Stimulated activated naive CD4-positive, alpha-beta T cell (primary cell): ENCODE measurements around the gene ZNF385D.

ENCODE experiments used
- DNase-seq, 6 experiments: peaks; one replicate each; lab custom pipeline; 2025; lab: John Stamatoyannopoulos, UW

ZNF385D gene

DNA sequence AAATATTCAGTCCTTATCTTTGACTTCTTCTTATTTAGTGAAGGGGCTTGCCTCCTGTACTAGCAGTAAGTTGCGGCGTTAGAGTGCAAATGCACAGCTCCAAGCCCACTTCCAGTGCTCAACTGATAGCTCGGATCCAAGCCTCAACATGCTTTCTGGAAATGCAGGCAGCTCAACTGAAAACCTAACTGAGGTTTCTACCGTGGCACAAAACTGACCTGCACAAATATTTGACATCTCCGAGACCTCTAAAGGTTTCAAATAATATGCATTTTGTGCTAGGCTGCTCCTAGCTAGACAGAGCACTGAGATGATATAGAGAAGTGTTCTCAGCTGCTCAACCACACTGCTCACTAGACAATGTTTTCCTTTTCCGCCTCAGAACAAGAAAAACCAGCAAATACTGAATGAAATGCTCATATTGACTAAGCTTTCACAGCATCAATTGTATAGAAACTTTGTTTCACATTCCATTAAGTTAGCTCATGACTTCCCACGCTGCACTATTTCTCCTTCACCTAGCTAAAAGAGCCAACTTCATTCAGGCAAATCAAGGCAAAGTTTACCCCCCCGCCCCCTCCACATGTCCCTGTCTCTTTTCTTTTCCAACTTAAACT lies 822 bp downstream of the ZNF385D start:
- no peak for DNase-seq

- DNase-seq = no peak
Observed at GRCh38 chr3:21747966-21748555, 2.9 kb downstream of the ZNF385D start.

- DNase-seq = no peak
Observed at GRCh38 chr3:21747376-21747775, 3.6 kb downstream of the ZNF385D start.

DNA sequence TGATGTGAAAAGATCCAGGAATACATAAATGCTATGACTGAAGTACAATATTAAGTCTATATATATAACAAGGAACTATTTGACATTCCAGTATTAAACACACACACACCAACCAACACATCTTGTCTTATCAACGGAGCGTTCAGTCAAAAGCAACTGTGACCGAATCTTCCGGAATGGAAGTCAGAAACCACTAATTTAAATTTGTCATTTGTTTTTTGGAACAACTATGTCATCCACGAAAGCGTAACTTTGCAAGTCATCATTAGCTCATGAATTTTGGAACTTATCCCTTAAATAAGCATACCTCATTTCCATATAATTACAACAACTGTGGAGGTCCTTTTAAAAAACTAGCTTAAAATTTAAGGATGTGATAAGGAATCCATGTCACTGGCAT lies 5.0 kb downstream of the ZNF385D start:
- no peak for DNase-seq

- DNase-seq = no peak
Observed at GRCh38 chr3:21744793-21745192, 6.2 kb downstream of the ZNF385D start.

GRCh38 chr3:21738935-21739702 lies 11.9 kb downstream of the ZNF385D start:
- DNase-seq = no peak

DNA sequence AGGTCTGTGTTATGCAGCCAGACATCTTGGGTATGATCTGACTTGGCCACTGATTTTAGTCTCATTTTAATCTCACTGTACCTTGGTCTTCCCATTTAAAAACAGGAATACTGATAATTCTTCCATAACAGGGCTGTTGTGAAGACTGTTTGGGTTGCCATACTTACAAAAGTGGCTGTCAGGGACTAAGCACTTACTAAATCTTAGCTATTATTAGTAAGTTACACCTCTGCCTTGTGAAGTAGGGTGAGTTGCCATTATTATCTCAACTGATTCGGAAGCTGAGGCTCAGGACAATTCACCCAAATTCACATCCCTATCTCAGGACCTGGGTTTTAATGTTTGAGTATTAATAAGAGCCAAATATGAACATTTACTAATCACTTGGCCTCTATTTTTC lies 12.7 kb downstream of the ZNF385D start:
- no peak for DNase-seq

- DNase-seq = no peak
Observed at GRCh38 chr3:21734746-21735145, 16.3 kb downstream of the ZNF385D start.

DNA sequence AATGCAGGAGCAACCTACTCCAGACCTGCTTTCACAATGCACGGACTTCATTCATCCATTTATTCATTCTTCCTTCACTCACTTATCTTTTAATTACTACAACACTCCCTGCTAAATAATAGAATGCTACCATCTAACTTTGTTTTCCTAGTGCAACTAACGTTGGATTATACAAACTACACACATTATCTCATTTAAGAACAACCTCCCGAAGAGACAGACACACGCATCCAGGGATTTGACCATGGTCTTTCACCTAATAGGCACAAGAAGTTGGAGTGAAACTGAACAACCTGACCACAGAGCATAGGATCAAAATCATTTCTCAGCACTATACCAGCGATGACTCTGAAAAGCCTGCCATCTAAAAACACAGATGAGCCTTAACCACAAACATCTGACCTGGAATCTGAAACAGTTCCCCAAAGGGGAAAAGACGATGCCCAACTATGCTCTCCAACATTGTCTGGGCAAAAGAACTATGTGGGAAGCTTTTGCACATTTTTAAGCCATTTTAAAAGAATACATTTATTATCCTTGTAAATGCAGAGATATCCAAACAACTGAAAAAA lies 21.0 kb downstream of the ZNF385D start:
- DNase-seq = no peak

DNA sequence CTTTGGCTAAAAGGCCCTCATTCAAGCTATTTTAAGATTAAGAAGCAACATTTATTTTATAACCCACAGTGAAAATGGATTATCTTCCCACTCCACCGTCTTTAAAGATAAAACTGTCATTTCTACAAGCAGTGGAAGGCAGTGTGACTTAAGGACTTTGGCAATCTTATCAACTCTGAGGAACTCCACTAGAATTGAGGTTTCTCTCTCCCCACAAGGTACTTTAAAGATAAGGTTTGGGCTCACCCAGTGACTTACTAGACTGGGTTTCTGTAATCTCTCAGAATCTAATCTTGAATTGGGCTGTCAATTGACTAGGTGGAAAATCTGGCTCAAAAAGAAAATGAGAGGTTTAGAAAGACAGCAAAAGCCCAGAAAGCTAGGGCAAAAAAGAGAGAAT lies 21.7 kb downstream of the ZNF385D start:
- no peak for DNase-seq

- DNase-seq = no peak
Observed at GRCh38 chr3:21722768-21723167, 28.2 kb downstream of the ZNF385D start.

DNA sequence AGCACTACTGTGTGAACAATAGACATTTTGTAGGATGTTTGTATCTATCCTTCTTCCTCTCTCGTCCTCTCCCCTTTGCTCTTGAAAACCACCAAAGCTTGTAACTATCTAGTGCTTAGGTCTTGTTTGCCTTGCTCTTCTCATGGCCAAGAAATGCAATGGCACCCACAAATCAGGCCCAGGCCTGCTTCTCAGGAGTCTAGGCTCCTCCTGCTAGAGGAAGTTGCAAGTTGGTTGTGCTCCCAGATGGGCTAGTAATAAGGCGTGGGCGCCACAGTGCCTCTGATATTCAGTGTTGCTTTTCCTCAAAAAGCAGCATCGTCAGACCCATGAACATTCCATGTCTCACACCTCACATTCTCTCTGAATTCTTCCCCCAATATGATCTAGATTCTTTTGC lies 28.7 kb downstream of the ZNF385D start:
- no peak for DNase-seq

- no peak for DNase-seq
Observed at GRCh38 chr3:21718943-21719591, 31.9 kb downstream of the ZNF385D start.

DNA sequence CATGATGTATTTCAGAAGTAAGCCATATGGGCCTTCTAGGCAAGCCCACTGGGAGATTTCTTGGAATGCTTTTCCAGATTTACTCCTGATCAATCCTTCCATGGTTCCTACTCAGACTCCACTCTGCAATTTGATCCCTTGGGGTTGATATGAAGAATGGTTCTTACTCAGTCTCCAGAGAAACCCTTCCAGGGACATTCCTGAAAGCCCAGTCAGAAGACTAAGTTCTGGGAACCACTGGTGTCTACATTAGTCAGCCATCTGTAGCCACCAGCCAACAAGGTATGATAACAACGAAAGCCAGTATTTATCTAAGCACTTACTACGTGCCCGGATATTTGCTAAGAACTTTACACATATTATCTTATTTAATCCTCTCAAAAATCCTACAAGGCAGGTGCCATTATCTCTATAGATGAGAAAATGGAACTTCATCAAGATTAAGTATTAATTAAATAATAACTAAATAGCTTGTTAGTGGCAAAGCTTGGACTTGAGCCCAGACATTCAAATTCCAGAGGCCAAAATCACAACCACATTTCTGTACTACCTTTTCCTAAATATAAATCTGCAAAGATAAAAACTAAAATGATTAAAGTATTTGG lies 32.7 kb downstream of the ZNF385D start:
- no peak for DNase-seq

GRCh38 chr3:21715662-21716061 lies 35.3 kb downstream of the ZNF385D start:
- DNase-seq = no peak

GRCh38 chr3:21705769-21706168 lies 45.2 kb downstream of the ZNF385D start:
- DNase-seq = no peak

GRCh38 chr3:21704796-21705195 lies 46.2 kb downstream of the ZNF385D start:
- no peak for DNase-seq

GRCh38 chr3:21703291-21703690 lies 47.7 kb downstream of the ZNF385D start:
- DNase-seq = no peak

DNA sequence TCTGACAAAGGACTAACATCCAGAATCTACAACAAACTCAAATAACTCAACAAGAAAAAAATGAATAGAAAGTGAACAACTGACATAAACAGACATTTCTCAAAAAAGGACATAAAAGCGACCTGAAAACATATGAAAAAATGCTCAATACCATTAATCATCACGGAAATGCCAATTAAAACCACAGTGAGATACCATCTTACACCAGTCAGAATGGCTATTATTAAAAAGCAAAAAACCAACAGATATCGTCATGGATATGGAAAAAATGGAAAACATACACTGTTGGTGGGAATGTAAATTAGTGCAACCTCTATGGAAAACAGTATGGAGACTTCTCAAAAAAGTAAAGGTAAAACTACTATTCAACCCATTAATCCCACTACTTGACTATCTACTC lies 53.3 kb downstream of the ZNF385D start:
- DNase-seq = no peak

GRCh38 chr3:21694506-21694905 lies 56.5 kb downstream of the ZNF385D start:
- DNase-seq = no peak

DNA sequence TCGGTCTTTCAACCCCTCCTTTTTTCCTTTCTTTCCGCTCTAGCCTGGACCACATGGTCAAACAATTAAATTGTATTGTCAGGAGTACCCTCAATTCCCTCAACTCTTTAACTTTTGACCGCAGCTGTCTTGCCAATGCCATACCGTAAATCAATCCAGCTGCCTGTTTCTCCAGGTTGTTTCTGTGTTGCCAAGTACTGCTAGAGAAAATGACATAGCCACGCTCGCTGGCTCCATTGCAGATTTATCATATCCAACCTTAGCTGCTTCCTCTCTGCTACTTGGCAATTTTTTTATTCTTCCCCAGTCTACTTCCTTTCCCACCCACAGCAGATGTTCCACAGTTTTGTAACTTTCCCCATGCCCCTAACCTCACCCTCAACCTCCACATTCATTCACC lies 60.0 kb downstream of the ZNF385D start:
- no peak for DNase-seq

- no peak for DNase-seq
Observed at GRCh38 chr3:21682206-21682605, 68.8 kb downstream of the ZNF385D start.
